B cell (primary cell): ENCODE data around the gene DAZAP1. TPM values are rescaled to one million over a fixed set of nuclear protein-coding genes. Genes with fewer than 3 reads are reported as not detected.

Experiments used
- ATAC-seq: fragments of 200-7000 bp; cut with Tn5 transposase; one replicate; pipeline ENCODE4 v1.10.0; 2021; ENCODE audit warnings: low read depth, mild to moderate bottlenecking, moderate number of reproducible peaks, moderate library complexity
- CTCF ChIA-PET: fragments of 350-600 bp; sonication (Branson Sonifier 250); formaldehyde crosslinking; loops from one replicate; lab custom pipeline; 2021; ENCODE audit warnings: antibody characterized with exemption, inconsistent platforms; lab: Charles Lee
- POLR2A ChIA-PET: fragments of 350-600 bp; sonication (Branson Sonifier 250); formaldehyde crosslinking; loops from one replicate; lab custom pipeline; 2021; ENCODE audit warnings: antibody characterized with exemption; lab: Charles Lee
- DNase-seq: peaks from one replicate; pipeline ENCODE4 v3.0.0; 2013
- H2AFZ ChIP-seq: 2 replicates; pipeline ENCODE4 v1.6.1; 2012; ENCODE audit warnings: mild to moderate bottlenecking, low read depth, low read length; ENCODE audit not compliant: insufficient read depth, poor library complexity, severe bottlenecking
- H3K27ac ChIP-seq, 2 donors: 1 replicate in 1 of 2; 2 replicates in 1 of 2; pipeline ENCODE4 v1.5.1; 2012 to 2013; ENCODE audit warnings: low read length in 2 of 2, mild to moderate bottlenecking in 2 of 2, moderate library complexity in 1 of 2
- H3K27me3 ChIP-seq, 4 experiments: fragments of 200-600 bp in 1 of 4; sonication (generic) in 1 of 4; replicated peaks in 1 of 4; 1 replicate in 2 of 4; 2 replicates in 2 of 4; pipeline versions ENCODE4 v1.6.1 to v1.7.0; 2013 to 2016; ENCODE audit warnings: low read length in 3 of 4, mild to moderate bottlenecking in 2 of 4, mixed read lengths in 1 of 4, moderate library complexity in 1 of 4; ENCODE audit not compliant: insufficient read depth in 4 of 4, control insufficient read depth in 3 of 4; ENCODE audit errors: control extremely low read depth in 1 of 4
- H3K36me3 ChIP-seq, 2 experiments: replicated peaks in 1 of 2; 1 replicate in 1 of 2; 2 replicates in 1 of 2; pipeline versions ENCODE4 v1.6.1 to v1.7.1; 2013; ENCODE audit warnings: low read length in 1 of 2; ENCODE audit not compliant: insufficient read depth in 2 of 2, control insufficient read depth in 1 of 2; ENCODE audit errors: control extremely low read depth in 1 of 2, extremely low read depth in 1 of 2
- H3K4me1 ChIP-seq, 2 donors: fragments of 200-600 bp in 1 of 2; sonication (generic) in 1 of 2; 1 replicate in 1 of 2; 2 replicates in 1 of 2; pipeline versions ENCODE4 v1.5.1 to v1.6.1; 2013 to 2017; ENCODE audit warnings: low read length in 2 of 2; ENCODE audit not compliant: control insufficient read depth in 2 of 2, insufficient read depth in 2 of 2
- H3K4me2 ChIP-seq: replicated peaks from 2 replicates; pipeline ENCODE3; 2012; ENCODE audit warnings: mild to moderate bottlenecking, low read depth, low read length; ENCODE audit not compliant: poor library complexity, severe bottlenecking
- H3K4me3 ChIP-seq, 5 experiments: fragments of 200-600 bp in 1 of 5; sonication (generic) in 1 of 5; 1 replicate in 3 of 5; 2 replicates in 2 of 5; pipeline versions ENCODE4 v1.5.1 to v1.7.0; 2011 to 2016; ENCODE audit warnings: low read length in 4 of 5, mild to moderate bottlenecking in 4 of 5, low read depth in 2 of 5, control low read depth in 1 of 5, moderate library complexity in 1 of 5; ENCODE audit not compliant: insufficient read depth in 1 of 5; ENCODE audit errors: control extremely low read depth in 1 of 5, extremely low read depth in 1 of 5
- H3K79me2 ChIP-seq: fragments of 200-600 bp; sonication (generic); one replicate; pipeline ENCODE4 v1.6.0; 2016; ENCODE audit warnings: low read length; ENCODE audit not compliant: control insufficient read depth, insufficient read depth
- H3K9ac ChIP-seq: fragments of 200-600 bp; sonication (generic); 2 replicates; pipeline ENCODE4 v1.6.1; 2017; ENCODE audit warnings: mild to moderate bottlenecking, low read length, moderate library complexity
- H3K9me3 ChIP-seq, 3 donors: one replicate each; pipeline versions ENCODE4 v1.6.1 to v1.7.1; 2013; ENCODE audit warnings: low read length in 2 of 3; ENCODE audit not compliant: control insufficient read depth in 2 of 3, insufficient read depth in 1 of 3; ENCODE audit errors: control extremely low read depth in 1 of 3
- H4K20me1 ChIP-seq: 2 replicates; pipeline ENCODE4 v1.6.0; 2012; ENCODE audit warnings: mild to moderate bottlenecking, low read length; ENCODE audit not compliant: insufficient read depth, control insufficient read depth, poor library complexity, severe bottlenecking
- H3K27ac Mint-ChIP-seq: one replicate; pipeline ENCODE4 v1.8.0; 2021; ENCODE audit warnings: mixed read lengths
- H3K27me3 Mint-ChIP-seq: one replicate; pipeline ENCODE4 v1.8.0; 2021; ENCODE audit warnings: mixed read lengths
- H3K4me1 Mint-ChIP-seq: one replicate; pipeline ENCODE4 v1.8.0; 2021; ENCODE audit warnings: mixed read lengths
- H3K4me3 Mint-ChIP-seq: one replicate; pipeline ENCODE4 v1.8.0; 2021; ENCODE audit warnings: mixed read lengths
- H3K9me3 Mint-ChIP-seq: one replicate; pipeline ENCODE4 v1.8.0; 2022; ENCODE audit warnings: mixed read lengths; ENCODE audit not compliant: insufficient read depth
- CTCF ChIP-seq: fragments of 200-600 bp; IDR thresholded peaks from one replicate; pipeline ENCODE4 v1.8.0; 2022; ENCODE audit warnings: antibody characterized with exemption, mild to moderate bottlenecking
- EZH2 ChIP-seq: IDR thresholded peaks from 2 replicates; pipeline ENCODE4 v1.6.1; 2012; ENCODE audit warnings: borderline replicate concordance, low read depth, mild to moderate bottlenecking, moderate library complexity, low read length; ENCODE audit not compliant: insufficient read depth, poor library complexity, severe bottlenecking
- WGBS: methylation state at CpG from one replicate; pipeline ENCODE4 v1.1.5; 2013; ENCODE audit warnings: missing lambda C conversion rate; ENCODE audit not compliant: insufficient coverage; 5-methylcytosine and 5-hydroxymethylcytosine counted together
- intact Hi-C: fragments of 100-400 bp; cut with micrococcal nuclease; formaldehyde crosslinking; loops from one replicate; pipeline ENCODE4 v1.10.0; 2022
- polyA plus RNA-seq: library from polyadenylated mRNA; depleted of rRNA; stranded (reverse); fragments of >200 nt; gene quantifications from 2 replicates; pipeline ENCODE4 v1.2.3, GENCODE V29; 2012
- total RNA-seq, 2 donors: library from RNA; stranded (reverse); fragments of 120-200 nt in 1 of 2; gene quantifications; 1 replicate in 1 of 2; 2 replicates in 1 of 2; pipeline versions ENCODE4 v1.2.3 to v1.2.4, GENCODE V29; 2013 to 2022

Gene DAZAP1
- total and polyA plus RNA-seq, 2 donors (not counting 1 experiment from before 2014, with no cell fraction given): 54.8 to 125 TPM

GRCh38 chr19:1482361-1483130, 75.2 kb downstream of the DAZAP1 start:
- H3K9me3 ChIP-seq: no peaks in the 10 kb centered on the region
- peaks cover 0 to under 1% of the 10 kb centered on the region in 2 experiments for H3K36me3 ChIP-seq
- peaks cover 14% of the 10 kb centered on the region for H3K79me2 ChIP-seq
- H3K9ac ChIP-seq: no peak overlapping the region
- Mint-ChIP-seq H3K4me3 (no peak overlapping the region), H3K27ac (no peak overlapping the region), H3K9me3 (no peaks in the 10 kb centered on the region), H3K4me1 (peaks cover 8% of the 10 kb centered on the region), H3K27me3 (no peaks in the 10 kb centered on the region)
- no peak overlapping the region for H2AFZ ChIP-seq
- peaks cover 6 to 17% of the 10 kb centered on the region in 2 donors for H3K4me1 ChIP-seq
- intact Hi-C loops: no loop called here
- TF ChIP-seq CTCF (no peak), EZH2 (no peak)
- ATAC-seq (no peak), DNase-seq (peak; percentile 7)
- peaks cover 7% of the 10 kb centered on the region for H4K20me1 ChIP-seq
- H3K27me3 ChIP-seq: no peaks in the 10 kb centered on the region
- 92% methylated on average over 36 of the region's 37 CpGs for whole genome bisulfite sequencing
- ChIA-PET CTCF (no interaction called here), POLR2A (no interaction called here)
- no peak overlapping the region for H3K4me3 ChIP-seq
- no peak overlapping the region for H3K4me2 ChIP-seq
- no peak overlapping the region for H3K27ac ChIP-seq
